Cardiac muscle cell (in vitro differentiated cells and primary cell): ENCODE data around the gene NOXA1. TPM values are rescaled to one million over a fixed set of nuclear protein-coding genes. Genes with fewer than 3 reads are reported as not detected.

ENCODE experiments used
- DNase-seq, 2 donors: peaks; one replicate each; pipeline versions ENCODE4 v3.0.0 to v3.0.0-alpha.2; 2010 to 2017; ENCODE audit warnings: low read depth in 1 of 2, low spot score in 1 of 2
- H3K27ac ChIP-seq: fragments of 200-600 bp; sonication (generic); 2 replicates; pipeline ENCODE4 v1.5.1; 2016
- H3K27me3 ChIP-seq: fragments of 200-600 bp; sonication (generic); 2 replicates; pipeline ENCODE4 v1.6.0; 2016; ENCODE audit warnings: control low read depth
- H3K36me3 ChIP-seq: fragments of 200-600 bp; sonication (generic); 2 replicates; pipeline ENCODE4 v1.5.1; 2016; ENCODE audit warnings: control low read depth
- H3K4me1 ChIP-seq: fragments of 200-600 bp; sonication (generic); 2 replicates; pipeline ENCODE4 v1.8.1; 2017; ENCODE audit warnings: low read depth, mild to moderate bottlenecking, mixed run types
- H3K4me3 ChIP-seq: fragments of 200-600 bp; sonication (generic); 2 replicates; pipeline ENCODE4 v1.5.1; 2016; ENCODE audit warnings: mild to moderate bottlenecking
- H3K9me3 ChIP-seq: fragments of 200-600 bp; sonication (generic); 2 replicates; pipeline ENCODE4 v1.5.1; 2017; ENCODE audit warnings: low read depth, mild to moderate bottlenecking, control low read depth
- polyA plus RNA-seq: library from polyadenylated mRNA; unstranded; fragments of >200 nt; fragmentation: Nextera tagmentation; extraction: Ambion mirVana; gene quantifications from 2 replicates; pipeline ENCODE4 v1.2.1, GENCODE V29; 2016
- total RNA-seq: library from RNA; depleted of rRNA; stranded (reverse); fragments of >200 nt; gene quantifications from 2 replicates; pipeline ENCODE4 v1.2.3, GENCODE V29; 2016
- TF ChIP-seq, protein P1 (sequence below): IDR thresholded peaks from 2 replicates; pipeline ENCODE4 v1.5.1; 2012; ENCODE audit warnings: low read depth, mild to moderate bottlenecking, low read length

Gene NOXA1
- total and polyA plus RNA-seq, 2 experiments from 2014 or later: 8.1 to 12.0 TPM

- Histone ChIP-seq H3K4me3 (no peak overlapping the region), H3K9me3 (no peaks in the 10 kb centered on the region), H3K27me3 (no peaks in the 10 kb centered on the region), H3K27ac (no peak overlapping the region), H3K36me3 (no peaks in the 10 kb centered on the region), H3K4me1 (no peaks in the 10 kb centered on the region)
- TF ChIP-seq, protein P1, sequence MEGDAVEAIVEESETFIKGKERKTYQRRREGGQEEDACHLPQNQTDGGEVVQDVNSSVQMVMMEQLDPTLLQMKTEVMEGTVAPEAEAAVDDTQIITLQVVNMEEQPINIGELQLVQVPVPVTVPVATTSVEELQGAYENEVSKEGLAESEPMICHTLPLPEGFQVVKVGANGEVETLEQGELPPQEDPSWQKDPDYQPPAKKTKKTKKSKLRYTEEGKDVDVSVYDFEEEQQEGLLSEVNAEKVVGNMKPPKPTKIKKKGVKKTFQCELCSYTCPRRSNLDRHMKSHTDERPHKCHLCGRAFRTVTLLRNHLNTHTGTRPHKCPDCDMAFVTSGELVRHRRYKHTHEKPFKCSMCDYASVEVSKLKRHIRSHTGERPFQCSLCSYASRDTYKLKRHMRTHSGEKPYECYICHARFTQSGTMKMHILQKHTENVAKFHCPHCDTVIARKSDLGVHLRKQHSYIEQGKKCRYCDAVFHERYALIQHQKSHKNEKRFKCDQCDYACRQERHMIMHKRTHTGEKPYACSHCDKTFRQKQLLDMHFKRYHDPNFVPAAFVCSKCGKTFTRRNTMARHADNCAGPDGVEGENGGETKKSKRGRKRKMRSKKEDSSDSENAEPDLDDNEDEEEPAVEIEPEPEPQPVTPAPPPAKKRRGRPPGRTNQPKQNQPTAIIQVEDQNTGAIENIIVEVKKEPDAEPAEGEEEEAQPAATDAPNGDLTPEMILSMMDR: no peak
- DNase-seq: no peak
These were observed 57.8 kb downstream of the NOXA1 start for GRCh38 chr9:137480686-137481683.

DNA sequence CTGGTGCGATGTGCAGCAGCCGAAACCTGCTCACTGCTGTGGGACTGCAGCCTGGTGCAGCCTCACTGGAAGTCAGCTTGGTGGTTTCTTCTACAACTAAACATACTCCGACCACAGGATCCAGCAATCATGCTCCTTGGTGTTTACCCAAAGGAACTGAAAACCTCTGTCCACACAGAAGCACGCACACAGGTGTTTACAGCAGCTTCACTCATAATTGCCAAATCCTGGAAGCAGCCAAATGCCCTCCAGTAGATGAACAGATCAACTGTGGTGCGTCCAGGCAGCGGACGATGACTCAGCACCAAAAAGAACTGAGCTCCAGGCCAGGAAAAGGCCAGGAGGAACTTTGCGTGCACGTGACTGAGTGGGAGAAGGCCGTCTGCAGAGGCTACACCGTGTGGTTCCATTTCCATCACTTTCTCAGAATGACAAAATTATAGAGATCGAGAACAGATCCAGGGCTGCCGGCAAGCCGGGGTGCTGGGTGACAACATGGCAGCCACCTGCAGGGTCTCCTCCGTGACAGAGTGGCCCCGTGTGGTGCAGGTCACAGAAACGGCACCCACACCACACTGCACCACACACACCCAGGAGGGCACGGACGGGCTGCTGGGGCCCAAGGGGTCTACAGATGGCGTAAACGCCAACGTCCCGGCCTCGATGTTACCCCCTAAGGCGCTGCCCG, 59.0 kb downstream of the NOXA1 start:
- H3K27ac ChIP-seq: no peak overlapping the region
- peak in 1 of 2 donors; percentile 86 for DNase-seq

More for the DNA sequence above, 59.0 kb downstream of the NOXA1 start:
- Histone ChIP-seq H3K9me3 (no peaks in the 10 kb centered on the region), H3K36me3 (no peaks in the 10 kb centered on the region), H3K4me3 (no peak overlapping the region), H3K4me1 (no peaks in the 10 kb centered on the region), H3K27me3 (no peaks in the 10 kb centered on the region)
- TF ChIP-seq, protein P1: no peak

Other genes with a start within 250 kb of the NOXA1 start
- gene ANAPC2, start 234.8 kb upstream of the NOXA1 start, total RNA-seq: 29.8 and 42.8 TPM in 2 replicates
- gene ANAPC2, start 234.8 kb upstream of the NOXA1 start, polyA plus RNA-seq: 15.5 and 17.9 TPM in 2 replicates
- 64.5 and 90.3 TPM in 2 replicates for gene SSNA1, start 234.7 kb upstream of the NOXA1 start, total RNA-seq
- 77.9 and 110 TPM in 2 replicates for gene SSNA1, start 234.7 kb upstream of the NOXA1 start, polyA plus RNA-seq
- 26.4 and 31.2 TPM in 2 replicates for gene TPRN, start 222.7 kb upstream of the NOXA1 start, total RNA-seq
- 34.7 and 44.8 TPM in 2 replicates for gene TPRN, start 222.7 kb upstream of the NOXA1 start, polyA plus RNA-seq
- gene TMEM203, start 217.7 kb upstream of the NOXA1 start, total RNA-seq: 44.7 and 50.0 TPM in 2 replicates
- gene TMEM203, start 217.7 kb upstream of the NOXA1 start, polyA plus RNA-seq: 86.6 and 99.2 TPM in 2 replicates
- gene NDOR1, start 217.7 kb upstream of the NOXA1 start, total RNA-seq: 13.1 and 17.5 TPM in 2 replicates
- 9.1 and 18.1 TPM in 2 replicates for gene NDOR1, start 217.7 kb upstream of the NOXA1 start, polyA plus RNA-seq
- gene RNF208, start 201.2 kb upstream of the NOXA1 start, total RNA-seq: 19.3 and 23.1 TPM in 2 replicates
- gene RNF208, start 201.2 kb upstream of the NOXA1 start, polyA plus RNA-seq: 6.1 and 8.1 TPM in 2 replicates
- 5.8 and 7.0 TPM in 2 replicates for gene CYSRT1, start 198.2 kb upstream of the NOXA1 start, total RNA-seq
- 3.1 and 6.6 TPM in 2 replicates for gene CYSRT1, start 198.2 kb upstream of the NOXA1 start, polyA plus RNA-seq
- gene RNF224, start 195.9 kb upstream of the NOXA1 start, total RNA-seq: 0.32 TPM in 1 of 2 replicates, not detected in the other
- 0.12 TPM in 1 of 2 replicates, not detected in the other for gene RNF224, start 195.9 kb upstream of the NOXA1 start, polyA plus RNA-seq
- gene SLC34A3, start 192.5 kb upstream of the NOXA1 start, total RNA-seq: 0.25 TPM in 1 of 2 replicates, not detected in the other
- gene SLC34A3, start 192.5 kb upstream of the NOXA1 start, polyA plus RNA-seq: 0.24 TPM in 1 of 2 replicates, not detected in the other
- gene TUBB4B, start 182.1 kb upstream of the NOXA1 start, total RNA-seq: 412 and 540 TPM in 2 replicates
- gene TUBB4B, start 182.1 kb upstream of the NOXA1 start, polyA plus RNA-seq: 745 and 845 TPM in 2 replicates
- 0.95 TPM in 1 of 2 replicates, not detected in the other for gene STPG3, start 172.1 kb upstream of the NOXA1 start, total RNA-seq
- gene STPG3, start 172.1 kb upstream of the NOXA1 start, polyA plus RNA-seq: 3.2 and 3.3 TPM in 2 replicates
- gene NELFB, start 168.1 kb upstream of the NOXA1 start, total RNA-seq: 68.6 and 78.2 TPM in 2 replicates
- 73.3 and 87.6 TPM in 2 replicates for gene NELFB, start 168.1 kb upstream of the NOXA1 start, polyA plus RNA-seq
- gene TOR4A, start 145.7 kb upstream of the NOXA1 start, total RNA-seq: 36.7 and 51.4 TPM in 2 replicates
- 18.5 and 24.3 TPM in 2 replicates for gene TOR4A, start 145.7 kb upstream of the NOXA1 start, polyA plus RNA-seq
- gene NRARP, start 121.1 kb upstream of the NOXA1 start, total RNA-seq: 8.8 and 16.5 TPM in 2 replicates
- 8.7 and 12.6 TPM in 2 replicates for gene NRARP, start 121.1 kb upstream of the NOXA1 start, polyA plus RNA-seq
- 14.3 and 72.1 TPM in 2 replicates for gene EXD3, start 231 bp upstream of the NOXA1 start, total RNA-seq
- 32.3 and 52.4 TPM in 2 replicates for gene EXD3, start 231 bp upstream of the NOXA1 start, polyA plus RNA-seq
- 0.51 and 0.56 TPM in 2 replicates for gene ENTPD8, start 18.0 kb downstream of the NOXA1 start, total RNA-seq
- 0.15 and 1.7 TPM in 2 replicates for gene ENTPD8, start 18.0 kb downstream of the NOXA1 start, polyA plus RNA-seq
- 75.6 and 107 TPM in 2 replicates for gene NSMF, start 35.9 kb downstream of the NOXA1 start, total RNA-seq
- 73.0 and 113 TPM in 2 replicates for gene NSMF, start 35.9 kb downstream of the NOXA1 start, polyA plus RNA-seq
- gene PNPLA7, start 127.0 kb downstream of the NOXA1 start, total RNA-seq: 1.1 and 3.6 TPM in 2 replicates
- gene PNPLA7, start 127.0 kb downstream of the NOXA1 start, polyA plus RNA-seq: 1.4 and 1.6 TPM in 2 replicates
- 70.2 and 98.6 TPM in 2 replicates for gene MRPL41, start 128.5 kb downstream of the NOXA1 start, total RNA-seq
- gene MRPL41, start 128.5 kb downstream of the NOXA1 start, polyA plus RNA-seq: 93.1 and 111 TPM in 2 replicates
- 57.3 and 65.6 TPM in 2 replicates for gene DPH7, start 155.5 kb downstream of the NOXA1 start, total RNA-seq
- 61.2 and 78.4 TPM in 2 replicates for gene DPH7, start 155.5 kb downstream of the NOXA1 start, polyA plus RNA-seq
- gene ZMYND19, start 167.1 kb downstream of the NOXA1 start, total RNA-seq: 30.6 and 35.3 TPM in 2 replicates
- gene ZMYND19, start 167.1 kb downstream of the NOXA1 start, polyA plus RNA-seq: 48.1 and 49.0 TPM in 2 replicates
- 53.0 and 82.9 TPM in 2 replicates for gene ARRDC1, start 182.3 kb downstream of the NOXA1 start, total RNA-seq
- 73.9 and 91.8 TPM in 2 replicates for gene ARRDC1, start 182.3 kb downstream of the NOXA1 start, polyA plus RNA-seq
- 65.7 and 93.8 TPM in 2 replicates for gene EHMT1, start 195.6 kb downstream of the NOXA1 start, total RNA-seq
- gene EHMT1, start 195.6 kb downstream of the NOXA1 start, polyA plus RNA-seq: 55.5 and 60.3 TPM in 2 replicates